T follicular helper cell (primary cell): Measurements from ENCODE around the gene SEPHS1.
A peak's percentile ranks its signal among the peaks of the same experiment; 100 is the strongest.
"Not testable (repeated sequence)": the region's sequence is repeated elsewhere in the genome, so short reads cannot be mapped to it uniquely, and the experiment has no call there.

Experiments used
- DNase-seq: peaks from one replicate; pipeline ENCODE4 v3.0.0-alpha.2; 2020; ENCODE audit warnings: low read depth

Gene SEPHS1

DNA sequence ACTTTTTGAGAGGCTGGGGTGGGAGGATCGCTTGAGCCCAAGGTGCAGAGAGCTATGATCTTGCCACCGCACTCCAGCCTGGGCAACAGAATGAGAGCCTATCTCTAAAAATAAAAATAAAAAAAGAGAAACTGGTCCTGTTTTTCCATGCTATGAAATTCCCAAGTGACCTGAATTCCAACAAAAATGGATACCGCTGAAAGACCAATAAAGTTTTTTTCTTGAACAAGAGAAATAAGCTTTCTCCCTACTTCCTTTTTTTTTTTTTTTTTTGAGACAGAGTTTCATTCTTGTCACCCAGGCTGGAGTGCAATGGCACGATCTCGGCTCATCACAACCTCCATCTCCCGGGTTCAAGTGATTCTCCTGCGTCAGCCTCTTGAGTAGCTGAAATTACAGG is 12.5 kb upstream of the SEPHS1 start:
- no peak for DNase-seq

DNA sequence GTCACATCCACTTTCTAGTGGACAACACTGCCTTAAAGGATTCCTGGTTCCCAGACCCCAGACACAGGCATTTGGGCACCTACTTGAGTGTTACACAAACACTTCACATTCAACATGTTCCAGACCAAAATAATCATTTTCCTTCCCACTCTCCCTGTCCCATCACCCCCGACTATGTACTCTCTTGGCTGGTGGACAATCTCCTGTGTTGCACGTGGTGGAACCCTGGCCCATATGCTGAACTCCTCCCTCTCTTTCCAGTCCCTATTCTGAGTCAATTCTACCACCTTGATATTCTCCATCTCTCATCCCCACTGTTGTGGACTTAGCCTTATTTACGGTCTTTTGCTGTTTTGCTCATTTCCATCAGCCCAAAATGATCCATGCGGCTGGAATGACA is 8.3 kb upstream of the SEPHS1 start:
- DNase-seq = no peak

DNA sequence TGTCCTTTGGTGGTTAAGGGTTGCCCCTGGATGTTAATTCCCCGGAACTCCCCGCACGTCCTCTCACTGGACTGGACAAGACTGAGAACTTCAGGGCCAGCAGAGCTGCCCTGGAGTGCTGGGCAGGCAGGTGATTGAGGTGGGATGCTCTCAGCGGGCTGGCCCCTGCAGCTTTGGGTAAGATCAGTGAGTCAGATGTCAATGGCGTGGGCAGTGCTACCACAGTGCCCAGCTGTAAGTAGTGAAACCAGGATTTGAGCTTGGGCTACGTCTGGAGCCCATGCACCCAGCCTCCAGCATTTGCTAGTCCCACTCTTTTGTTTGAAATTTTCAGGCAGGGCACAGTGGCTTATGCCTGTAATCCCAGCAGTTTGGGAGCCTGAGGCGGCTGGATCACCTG is 6.7 kb upstream of the SEPHS1 start:
- no peak for DNase-seq

DNA sequence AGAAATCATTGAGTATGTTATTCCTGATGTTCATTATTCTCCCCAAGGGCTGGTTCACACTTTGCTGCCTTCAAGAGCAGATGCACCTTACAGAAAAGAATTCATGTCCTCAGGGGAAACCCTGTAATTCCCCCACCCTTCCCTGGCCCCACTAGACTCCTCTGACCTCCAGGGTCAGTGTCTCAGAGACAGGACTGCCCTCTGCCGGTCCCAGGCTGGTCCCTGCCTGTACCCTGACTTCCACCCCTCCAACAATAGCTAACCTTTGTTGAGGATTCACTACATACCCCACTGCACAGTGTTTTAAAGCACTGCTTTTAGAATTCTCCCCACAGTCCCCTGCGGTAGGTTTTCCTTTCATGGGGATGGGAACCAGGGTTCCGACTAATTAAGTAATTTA is 4.4 kb upstream of the SEPHS1 start:
- DNase-seq = no peak

DNA sequence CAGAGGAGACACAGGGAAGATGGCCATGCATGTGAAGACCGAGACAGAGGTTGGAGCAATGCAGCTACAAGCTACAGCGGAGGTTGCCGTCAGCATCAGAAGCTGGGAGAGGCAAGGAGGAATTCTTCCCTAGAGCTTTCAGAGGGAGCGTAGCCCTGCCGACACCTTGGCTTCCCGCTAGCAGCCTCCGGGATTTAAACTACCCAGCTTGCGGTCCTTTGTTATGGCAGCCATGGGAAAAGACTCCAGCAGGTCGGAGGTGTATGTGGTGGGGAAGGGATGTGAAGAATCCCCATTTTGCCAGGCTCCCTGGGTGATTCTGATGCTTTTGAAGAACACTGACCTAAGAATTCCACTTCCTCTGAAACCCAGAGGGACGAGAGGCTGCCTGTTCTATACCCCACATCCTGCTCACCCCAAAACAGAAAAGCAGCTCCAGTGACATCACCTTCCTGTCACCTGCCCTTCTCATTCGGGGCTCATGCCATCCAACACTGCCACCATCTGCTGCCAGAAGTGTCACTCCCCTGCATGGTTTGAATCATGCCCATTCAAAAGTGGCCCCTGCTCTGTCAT is 3.3 kb upstream of the SEPHS1 start:
- peak; percentile 18 for DNase-seq

DNA sequence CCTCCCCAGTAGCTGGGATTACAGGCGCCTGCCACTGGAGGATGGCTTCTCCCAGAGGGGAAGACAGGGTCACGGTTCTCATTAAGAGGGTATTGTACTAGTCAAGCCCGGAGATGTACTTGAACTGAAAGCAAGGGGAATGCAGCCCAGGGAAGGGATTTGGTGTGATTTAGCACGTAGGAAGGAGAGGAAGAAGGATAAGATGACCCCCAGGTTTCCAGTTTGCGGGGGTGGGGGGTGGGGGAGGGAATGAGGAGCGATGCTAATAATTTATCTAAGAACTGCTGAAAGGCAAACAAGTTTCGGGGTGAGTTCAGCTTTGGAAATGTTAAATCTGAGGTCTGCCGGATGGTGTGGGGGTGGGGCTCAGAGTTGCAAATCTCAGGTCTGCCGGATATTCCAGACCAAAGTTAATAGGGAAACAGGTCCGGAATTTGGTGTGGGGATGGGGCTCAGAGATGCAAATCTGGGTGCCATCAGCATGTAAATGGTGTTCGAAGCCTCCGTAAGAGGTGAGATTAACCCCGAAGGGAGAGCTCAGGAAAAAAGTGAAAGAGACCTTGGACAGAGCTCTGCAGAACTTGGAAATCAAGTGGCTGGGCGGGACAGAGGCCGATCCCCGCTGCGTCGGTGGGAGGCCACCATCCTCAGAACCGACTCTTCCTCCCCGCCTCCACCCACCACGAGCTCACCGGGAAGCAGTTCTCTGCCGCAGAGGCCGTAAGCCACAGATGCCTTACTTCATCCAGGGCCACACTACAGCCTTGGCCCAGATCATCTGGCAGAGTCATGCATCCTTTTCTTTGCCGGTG is 1.6 kb upstream of the SEPHS1 start:
- DNase-seq = no peak

DNA sequence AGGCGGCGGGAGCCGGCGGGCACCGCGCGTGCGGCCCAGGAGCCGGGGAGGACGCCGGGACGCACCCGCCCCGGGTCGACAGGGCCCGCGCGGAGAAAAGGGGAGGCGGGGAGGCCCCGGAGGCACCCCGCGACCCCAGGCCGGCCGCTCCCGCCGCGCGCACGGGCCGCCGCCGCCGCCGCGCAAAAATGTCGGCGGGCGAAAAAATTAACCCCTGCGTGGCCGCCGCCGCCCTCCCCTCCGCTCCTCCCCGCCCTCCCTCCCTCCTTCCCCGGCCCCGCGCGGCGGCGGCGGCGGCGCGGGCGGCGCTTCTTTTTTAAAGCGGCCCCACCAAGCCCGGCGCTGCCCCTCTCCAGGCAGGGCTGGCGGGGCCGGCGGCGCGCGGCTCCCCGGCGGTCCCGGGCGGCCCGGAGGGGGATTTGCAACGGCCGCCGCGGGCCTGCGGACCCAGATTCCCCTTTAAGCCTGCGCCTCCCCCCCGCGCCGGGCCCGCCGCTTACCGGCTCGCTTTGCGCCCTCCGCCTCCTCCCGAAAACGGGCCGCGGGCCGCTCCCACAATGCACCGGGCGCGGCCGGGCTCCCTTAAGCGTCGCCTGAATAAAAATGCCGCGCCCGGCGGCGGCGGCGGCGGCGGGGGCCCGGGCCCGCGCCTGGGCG is 465 bp downstream of the SEPHS1 start:
- peak; percentile 66 for DNase-seq

DNA sequence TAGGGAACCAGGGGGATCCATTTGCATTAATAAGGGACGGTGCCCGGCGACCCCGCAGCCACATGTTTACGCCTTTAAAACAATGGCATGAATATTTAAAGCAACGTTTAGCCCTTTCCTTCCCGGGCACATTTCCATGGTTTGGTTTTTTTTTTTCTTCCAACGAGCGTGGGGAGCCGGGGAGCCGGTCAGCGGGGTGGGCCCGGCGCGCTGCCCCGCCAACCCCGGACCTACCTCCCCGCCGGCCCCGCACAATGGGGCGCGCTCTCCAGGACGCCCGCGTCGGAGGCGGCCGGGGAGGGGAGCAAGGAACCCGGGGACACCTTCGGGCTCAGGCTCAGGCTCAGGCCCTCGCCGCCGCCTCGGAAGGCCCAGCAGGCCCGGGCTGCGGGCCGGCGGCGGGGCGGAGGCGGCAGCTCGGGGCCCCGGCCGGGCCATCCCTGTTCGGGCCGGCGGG is 1.0 kb downstream of the SEPHS1 start:
- peak; percentile 16 for DNase-seq

DNA sequence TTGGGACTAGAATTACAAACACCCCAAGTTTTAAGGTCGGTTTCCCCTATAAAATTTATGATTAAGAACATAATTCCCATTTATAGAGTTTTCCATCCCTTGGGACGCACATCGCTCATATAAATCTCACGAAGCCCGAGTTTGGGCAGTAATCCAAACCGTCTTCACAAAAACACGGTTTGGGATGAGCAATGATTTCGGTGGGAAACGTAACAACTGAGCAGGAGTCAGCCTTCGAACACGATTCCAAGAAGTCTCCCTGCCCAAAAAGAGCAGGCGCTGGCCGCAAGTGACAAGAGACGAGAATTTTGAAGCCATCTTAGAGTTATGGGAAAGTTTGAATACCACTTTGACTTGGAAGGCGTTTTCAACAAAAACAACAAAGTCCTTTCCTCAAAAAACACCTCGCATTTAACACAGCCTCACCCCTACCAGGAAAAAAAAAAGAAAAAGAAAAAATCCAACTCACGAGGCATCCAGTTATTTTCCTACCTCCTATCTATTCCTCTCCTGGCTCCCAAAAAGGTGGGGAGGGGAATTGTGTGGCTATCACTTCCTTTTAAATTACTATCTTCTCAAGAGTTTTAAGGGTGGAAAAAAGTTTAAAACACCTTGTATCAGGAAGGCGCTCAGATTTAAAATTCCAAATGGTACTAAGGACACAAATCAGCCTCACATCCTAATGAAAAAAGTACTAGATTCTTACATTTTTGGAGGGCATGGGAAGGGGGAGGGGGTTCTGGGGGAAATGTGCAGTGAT is 1.6 kb downstream of the SEPHS1 start:
- no peak for DNase-seq

DNA sequence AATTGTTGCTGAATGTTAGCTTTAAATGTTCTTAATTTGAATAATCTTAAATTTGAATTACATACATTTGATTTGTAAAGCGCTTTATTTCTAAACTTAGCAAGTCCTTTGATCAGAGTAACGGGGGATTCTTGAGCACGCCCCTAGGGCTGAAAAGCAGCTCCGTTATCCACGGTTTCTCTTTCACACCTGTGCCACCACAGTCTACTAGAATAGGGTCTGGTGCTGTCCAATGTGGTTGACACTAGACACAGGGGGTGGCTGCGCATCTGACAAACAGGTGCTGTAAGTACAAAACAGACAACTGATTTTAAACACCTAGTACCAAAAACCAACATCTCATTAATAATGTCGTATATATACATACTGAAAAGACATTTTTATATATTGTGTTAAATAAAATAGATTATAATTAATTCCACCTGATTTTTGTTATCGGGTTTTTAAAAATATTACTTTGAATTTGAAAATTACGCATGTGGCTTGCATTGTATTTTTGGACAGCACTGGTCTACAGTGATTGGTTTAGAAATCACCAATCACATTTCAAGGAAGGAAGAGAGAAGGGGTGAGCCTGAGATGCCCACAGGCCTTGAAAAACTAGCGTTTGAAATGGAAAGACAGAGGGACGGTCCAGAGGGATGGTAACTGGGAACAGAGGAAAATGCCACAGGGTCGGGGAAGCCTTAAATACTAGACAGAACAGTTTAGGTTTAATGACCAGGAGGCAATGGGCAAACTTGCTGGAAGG is 7.3 kb downstream of the SEPHS1 start:
- DNase-seq = no peak

DNA sequence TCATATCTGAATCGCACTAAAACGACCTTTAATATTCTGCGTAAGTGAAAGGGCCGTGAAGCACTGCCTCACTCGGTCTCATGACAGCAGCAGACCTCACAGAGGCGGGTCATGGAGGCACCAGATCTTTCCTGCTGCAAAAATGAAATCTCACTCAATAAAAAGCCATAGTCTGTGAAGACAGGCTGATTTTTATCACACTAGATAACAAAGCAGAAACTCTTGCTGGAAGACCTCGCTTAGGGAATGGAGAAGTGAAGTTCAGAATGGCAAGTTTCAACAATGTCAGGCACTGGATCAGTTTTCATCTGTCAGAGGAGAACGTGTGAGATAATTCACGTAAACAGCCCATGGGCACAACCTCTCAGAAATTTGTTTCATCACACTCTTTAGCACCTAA is 8.0 kb downstream of the SEPHS1 start:
- DNase-seq = no peak

DNA sequence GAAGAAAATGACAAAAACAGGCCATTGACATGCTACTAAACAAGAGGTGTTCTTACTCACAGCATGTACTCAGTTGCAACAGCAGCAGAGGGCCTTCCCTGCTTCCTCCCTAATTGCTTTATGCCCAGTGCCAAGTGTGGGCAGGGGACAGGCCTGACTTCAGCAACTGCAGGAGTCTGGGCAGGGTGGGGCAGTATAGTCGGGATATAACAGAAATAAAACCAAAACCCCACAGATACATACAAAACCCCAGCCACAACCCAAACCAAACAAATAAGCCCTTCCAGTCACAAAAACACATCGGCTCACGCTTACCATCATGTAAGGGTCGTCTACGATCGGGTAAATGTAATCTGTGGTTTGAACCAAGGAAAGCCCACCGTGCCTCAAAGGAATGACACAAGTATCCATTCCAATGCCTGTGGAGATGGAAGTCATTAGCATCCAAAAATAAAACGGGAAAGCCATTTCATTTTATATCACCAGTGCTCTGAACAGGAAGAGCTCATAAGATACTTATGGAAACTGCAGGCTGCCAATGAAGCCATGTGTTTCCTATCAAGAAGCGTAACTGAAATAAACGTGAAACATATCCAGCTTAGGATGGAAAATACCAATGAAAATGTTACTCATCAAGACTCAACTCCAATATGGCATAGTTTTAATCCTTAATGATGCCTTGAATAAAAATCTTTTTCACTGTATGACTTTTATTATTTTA is 9.5 kb downstream of the SEPHS1 start:
- DNase-seq = no peak

DNA sequence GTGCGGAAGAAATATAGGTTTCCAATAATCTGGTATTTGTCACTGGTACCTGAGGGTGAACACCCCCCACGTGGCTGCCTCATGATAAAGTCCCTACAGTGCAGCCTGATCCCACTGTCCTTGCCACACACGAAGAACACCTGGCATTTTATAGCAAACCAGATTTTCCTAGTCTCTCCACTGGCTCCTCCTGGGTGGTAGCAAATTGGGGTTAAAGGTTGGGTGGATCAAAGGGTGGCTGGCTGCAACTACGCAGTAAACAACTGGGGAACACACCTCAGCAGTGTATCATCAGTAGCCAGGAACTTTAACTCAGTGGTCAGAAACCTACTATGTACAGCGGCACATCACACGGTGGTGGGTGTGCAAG is 10.3 kb downstream of the SEPHS1 start:
- DNase-seq = no peak

DNA sequence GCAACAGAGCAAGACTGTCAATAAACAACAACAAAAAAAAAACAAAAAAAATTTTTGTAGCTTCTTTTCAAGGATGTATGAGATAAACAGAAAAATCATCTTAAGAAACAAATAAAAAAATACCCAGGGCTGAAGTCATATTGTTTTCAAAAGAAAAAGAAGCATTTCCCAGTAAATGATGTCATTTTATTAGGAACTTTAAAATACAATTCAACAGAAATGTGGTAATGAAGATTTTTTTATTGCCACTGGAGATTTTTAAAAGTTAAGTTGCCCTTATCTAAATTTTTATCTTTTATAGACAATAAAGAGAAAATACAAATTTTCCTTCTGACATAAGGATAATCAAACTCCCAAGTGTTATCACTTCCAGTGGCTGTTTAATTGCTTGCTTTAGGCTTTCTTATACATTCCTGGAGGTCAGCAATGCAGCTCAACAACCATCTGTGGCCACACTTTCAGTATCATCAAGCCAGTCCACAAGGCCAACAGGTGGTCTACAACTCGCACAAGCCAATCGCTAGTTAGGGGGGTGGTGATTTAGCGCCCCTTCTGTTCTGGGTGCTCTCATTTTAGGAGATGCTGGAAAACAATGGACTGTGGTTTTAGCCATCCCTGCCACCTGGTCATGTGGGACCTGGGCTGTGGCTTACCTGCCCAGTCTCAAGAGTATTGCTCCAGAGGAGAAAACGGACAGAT is 10.8 kb downstream of the SEPHS1 start:
- no peak for DNase-seq

DNA sequence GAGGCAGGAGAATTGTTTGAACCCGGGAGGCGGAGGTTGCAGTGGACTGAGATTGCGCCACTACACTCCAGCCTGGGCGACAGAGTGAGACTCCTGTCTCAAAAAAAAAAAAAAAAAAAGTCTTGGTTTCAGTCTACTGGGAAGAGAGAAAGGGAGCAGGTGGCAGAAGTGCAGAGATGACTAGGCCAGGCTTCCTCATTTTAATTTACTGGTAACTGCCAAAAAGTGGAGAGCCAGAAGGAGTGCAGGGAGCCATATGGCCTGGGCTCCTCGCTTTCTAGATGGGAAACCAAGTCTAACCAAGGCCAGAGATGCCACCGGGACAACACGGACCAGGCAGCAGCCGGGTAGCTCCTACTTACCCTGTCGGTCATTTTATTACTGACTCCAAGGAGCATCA is 12.2 kb downstream of the SEPHS1 start:
- DNase-seq = no peak

DNA sequence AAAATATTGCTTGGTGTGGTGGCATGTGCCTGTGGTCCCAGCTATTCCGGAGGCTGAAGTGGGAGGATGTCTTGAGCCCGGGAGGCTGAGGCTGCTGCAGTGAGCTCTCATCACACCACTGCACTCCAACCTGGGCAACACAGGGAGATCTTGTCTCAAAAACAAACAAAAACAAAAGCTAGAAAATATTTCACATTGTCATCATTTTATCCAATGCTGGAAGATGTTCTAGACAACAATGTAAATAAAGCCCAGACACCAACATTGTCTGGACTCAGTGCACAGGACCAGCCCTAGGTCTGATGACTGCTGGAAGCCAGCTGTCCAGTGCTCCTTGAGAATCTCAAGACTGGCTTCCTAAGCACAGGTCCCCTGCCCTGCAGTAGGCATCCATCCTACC is 13.5 kb downstream of the SEPHS1 start:
- DNase-seq = no peak

DNA sequence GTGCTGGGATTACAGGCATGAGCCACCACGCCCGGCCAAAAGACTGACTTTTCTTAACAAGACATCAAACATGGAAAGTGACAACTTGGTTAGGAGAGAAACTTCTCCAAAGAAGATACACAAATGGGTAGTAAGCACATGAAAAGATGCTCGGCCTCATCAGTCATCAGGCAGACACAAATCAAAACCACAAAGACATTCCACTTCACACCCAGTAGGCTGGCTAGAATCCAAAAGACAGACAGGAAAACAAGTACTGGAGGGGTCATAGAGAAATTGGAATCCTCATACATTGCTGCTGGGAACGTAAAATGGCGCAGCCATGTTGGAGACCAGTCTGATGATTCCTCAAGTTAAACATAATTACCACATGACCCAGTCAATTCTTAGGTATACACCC is 16.4 kb downstream of the SEPHS1 start:
- no peak for DNase-seq

DNA sequence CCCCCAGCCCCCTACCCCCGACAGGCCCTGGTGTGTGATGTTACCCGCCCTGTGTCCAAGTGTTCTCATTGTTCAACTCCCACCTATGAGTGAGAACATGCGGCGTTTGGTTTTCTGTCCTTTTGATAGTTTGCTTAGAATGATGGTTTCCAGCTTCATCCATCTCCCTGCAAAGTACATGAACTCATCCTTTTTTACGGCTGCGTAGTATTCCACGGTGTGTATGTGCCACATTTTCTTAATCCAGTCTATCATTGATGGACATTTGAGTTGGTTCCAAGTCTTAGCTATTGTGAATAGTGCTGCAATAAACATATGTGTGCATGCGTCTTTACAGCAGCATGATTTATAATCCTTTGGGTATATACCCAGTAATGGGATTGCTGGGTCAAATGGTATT is 17.1 kb downstream of the SEPHS1 start:
- not testable (repeated sequence) for DNase-seq

DNA sequence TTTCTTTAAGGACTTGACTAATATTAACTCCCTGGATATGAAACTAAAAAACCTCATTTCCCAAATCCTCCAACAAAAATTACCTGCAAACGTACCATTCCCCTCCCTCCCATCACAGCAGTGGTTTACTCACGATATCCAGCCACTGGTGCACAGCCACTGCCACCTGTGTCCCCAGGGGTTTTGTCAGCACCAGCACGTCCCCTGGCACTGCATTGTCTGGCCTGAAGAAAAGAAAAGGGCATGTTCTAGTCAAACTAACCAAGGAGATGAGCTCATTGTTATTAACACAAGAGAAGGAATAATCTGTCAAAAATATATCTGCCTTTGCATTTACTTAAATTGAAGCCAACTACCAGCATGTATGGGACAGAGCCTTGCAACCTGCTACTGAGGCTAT is 18.5 kb downstream of the SEPHS1 start:
- DNase-seq = no peak

DNA sequence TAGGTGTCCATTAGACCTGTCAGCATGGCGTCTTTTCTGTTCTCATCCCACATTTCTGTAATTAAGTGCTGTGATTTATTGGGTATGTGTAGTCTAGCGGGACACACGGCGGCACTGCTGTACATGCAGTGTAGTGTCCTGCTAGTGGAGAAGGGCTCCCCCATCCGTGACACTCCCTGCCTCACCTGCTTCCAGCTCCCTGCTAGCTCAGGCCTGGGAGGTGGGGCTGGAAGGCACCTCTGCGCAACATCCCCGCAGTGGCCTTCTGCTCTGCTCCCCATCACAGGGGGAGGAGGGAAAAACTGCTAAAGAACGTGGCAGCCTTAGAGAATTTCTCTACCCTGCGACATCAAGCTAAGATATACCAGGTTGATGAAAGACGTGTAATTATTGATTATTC is 19.5 kb downstream of the SEPHS1 start:
- no peak for DNase-seq

DNA sequence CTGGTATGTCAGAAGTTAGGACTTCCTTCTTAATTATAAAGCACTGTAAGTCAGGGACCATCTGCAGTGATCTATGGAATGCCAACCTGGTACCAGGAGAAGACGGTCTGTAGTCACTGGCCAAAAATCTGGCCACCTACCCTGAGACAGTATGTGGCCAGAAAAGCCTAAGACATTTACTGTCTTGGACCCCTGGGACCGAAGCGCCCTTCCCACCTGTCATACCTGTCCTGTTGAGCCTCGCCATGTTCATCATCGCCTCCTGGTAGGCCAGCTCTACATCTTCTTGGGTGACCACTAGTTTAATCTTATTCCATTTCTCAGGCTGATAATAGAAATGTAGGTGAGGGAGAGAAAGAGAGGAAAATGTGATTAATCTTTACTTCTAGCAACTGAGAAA is 20.0 kb downstream of the SEPHS1 start:
- no peak for DNase-seq
